GM12873 (cell line): ENCODE measurements around the gene GPR107.

Source experiments
- TF ChIP-seq, protein P1 (sequence below): IDR thresholded peaks from 2 replicates; pipeline ENCODE4 v1.5.1; 2012; ENCODE audit warnings: low read depth, mild to moderate bottlenecking, moderate library complexity, low read length, control low read depth; ENCODE audit not compliant: insufficient read depth; ENCODE audit errors: missing control alignments

Gene GPR107

DNA sequence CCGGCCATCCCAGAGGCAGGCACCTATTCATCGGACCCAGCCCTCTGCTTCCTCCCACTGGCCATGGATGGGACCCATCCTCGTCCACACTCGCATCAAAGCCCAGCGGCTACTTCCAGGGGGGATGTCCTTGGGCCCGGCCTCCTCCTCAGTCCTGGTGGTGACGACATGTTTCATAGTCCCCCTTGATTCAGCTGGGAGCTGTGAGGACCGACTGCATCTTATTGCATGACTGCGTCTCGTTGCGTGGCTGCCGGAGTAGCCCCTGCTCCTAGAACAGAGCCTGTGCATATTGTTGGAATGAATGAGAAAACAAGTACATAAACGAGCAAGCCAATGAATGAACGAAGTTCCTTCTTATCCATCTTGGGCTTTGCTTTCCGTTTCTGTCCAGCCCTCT is 131.3 kb downstream of the GPR107 start:
- TF ChIP-seq, protein P1, sequence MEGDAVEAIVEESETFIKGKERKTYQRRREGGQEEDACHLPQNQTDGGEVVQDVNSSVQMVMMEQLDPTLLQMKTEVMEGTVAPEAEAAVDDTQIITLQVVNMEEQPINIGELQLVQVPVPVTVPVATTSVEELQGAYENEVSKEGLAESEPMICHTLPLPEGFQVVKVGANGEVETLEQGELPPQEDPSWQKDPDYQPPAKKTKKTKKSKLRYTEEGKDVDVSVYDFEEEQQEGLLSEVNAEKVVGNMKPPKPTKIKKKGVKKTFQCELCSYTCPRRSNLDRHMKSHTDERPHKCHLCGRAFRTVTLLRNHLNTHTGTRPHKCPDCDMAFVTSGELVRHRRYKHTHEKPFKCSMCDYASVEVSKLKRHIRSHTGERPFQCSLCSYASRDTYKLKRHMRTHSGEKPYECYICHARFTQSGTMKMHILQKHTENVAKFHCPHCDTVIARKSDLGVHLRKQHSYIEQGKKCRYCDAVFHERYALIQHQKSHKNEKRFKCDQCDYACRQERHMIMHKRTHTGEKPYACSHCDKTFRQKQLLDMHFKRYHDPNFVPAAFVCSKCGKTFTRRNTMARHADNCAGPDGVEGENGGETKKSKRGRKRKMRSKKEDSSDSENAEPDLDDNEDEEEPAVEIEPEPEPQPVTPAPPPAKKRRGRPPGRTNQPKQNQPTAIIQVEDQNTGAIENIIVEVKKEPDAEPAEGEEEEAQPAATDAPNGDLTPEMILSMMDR = no peak

DNA sequence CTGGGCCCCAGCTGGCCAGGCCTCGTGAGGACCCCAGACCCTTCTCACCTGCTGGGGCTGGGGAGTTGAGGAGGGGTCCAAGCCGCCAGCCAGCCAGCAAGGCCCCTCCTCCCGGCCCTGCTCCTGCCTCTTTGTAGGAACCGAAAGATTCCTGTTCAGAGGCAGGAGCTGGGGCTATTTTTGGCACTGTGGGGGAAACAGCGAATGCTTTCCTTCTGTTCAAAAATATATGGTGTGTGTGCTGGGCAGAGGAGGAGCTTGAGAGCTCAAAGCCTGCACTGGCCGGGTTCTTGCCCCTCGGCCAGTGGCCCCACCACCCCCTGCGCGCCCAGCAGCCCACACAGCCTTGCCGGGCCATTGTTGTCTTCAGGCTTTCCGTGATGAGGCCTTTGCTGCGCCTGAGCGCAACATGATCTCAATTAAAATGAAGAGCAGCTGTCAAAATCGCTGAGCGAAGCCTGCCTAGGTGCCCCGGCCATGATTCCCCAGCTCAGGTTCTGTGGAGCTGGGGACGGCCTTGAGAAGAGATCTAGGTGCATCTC is 131.9 kb downstream of the GPR107 start:
- TF ChIP-seq, protein P1 = no peak

DNA sequence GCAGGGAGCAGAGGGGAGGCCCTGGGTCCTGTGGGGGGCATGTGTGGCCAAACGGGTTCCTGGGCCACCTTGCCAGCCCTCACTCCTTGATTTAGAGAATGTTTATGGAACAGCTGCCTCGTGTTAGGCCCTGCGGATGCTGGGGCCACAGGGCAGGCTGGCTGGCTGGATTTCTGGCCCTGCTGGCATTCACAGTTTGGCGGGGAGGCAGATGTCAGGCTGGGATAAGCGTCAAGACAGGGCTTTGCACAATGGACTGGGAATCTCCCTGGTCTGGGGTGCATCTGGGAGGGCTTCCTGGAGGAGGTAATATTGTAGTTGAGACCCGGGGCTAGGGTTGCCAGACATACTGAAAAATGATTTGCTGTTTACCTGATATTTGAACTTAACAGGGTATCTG is 132.3 kb downstream of the GPR107 start:
- TF ChIP-seq, protein P1 = no peak

DNA sequence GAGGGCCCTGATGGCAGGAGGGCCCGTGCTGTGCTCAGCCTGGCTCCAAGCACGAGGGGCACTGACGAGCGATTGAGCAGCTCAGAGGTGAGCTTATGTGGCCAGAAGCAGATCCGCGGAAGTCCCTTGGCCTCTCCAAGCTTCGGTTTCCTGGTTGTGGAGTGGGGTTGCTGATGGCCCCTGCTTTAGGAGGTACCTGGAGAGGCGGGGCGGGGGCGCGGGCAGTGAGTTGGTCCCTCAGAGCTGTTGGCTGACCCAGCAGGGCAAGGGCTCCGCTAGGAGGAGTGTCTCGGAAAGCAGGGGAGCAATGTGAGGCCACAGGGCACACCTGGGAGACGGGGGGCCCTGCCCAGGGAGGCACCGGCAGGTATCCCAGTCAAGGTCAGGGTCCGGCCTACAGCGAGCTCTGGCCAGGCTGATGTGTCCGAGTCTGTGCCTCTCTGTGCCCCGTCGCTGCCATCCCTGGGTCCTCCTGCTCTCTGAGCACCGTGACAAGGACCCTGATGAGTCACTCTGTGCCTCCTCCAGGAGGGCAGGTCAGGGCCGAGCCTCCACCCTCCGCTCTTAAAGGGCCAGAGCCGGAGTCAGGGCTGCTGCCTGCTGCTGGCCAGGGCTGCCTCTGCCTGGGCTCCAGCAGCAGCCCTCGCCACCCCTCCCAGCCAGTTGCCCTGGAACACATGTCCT is 133.3 kb downstream of the GPR107 start:
- TF ChIP-seq, protein P1 = no peak

DNA sequence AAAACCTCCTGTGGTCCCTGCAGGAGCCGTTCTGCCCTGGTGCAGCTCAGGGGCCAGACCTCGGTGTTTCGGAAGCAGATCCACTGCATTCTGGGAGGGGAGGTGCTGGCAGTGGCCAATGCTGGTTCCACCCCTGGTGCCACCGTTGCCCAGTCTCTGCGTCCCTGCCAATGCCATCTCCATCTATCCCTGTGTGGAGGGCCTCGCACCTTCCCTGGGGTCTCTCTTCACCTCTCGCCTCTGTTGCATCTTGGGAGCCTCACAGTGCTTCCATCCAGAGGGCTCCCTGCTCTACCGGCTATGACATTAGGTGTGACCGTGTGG is 133.8 kb downstream of the GPR107 start:
- TF ChIP-seq, protein P1 = no peak

DNA sequence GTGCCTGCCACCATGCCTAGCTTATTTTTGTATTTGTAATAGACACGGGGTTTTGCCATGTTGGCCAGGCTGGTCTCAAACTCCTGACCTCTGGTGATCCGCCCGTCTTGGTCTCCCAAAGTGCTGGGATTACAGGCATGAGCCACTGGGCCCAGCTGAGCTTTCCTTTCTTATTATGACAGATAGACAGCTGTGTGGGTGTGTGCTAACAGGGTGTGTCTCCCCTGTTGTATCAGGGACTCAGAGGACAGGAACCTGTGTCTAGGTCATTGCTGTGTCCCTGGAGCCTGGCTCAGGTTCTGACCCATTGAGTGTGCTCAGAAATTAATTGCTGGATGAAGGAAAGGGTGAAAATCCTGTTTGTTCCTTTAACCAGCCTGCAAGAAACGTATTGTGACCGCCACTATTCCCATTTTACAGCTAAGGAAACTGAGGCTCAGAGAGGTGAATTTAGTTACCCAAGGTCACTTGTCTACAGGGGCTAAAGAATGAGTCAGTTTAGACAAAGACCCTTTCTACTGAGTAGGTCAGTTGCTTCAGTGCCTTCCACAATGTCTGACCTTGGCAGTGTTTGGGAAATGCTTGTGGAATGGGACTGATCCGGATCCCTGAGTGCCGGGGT is 135.3 kb downstream of the GPR107 start:
- TF ChIP-seq, protein P1 = no peak
